Hepatocyte (in vitro differentiated cells): ENCODE results near the gene COBL. TPM values are rescaled to one million over a fixed set of nuclear protein-coding genes. Genes with fewer than 3 reads are reported as not detected.

Experiments
- DNase-seq: peaks from one replicate; pipeline ENCODE4 v3.0.0-alpha.2; 2016; ENCODE audit warnings: low spot score
- H2AFZ ChIP-seq: fragments of 200-600 bp; sonication (generic); 2 replicates; pipeline ENCODE4 v1.6.0; 2016; ENCODE audit warnings: antibody characterized with exemption, mild to moderate bottlenecking
- H3K27ac ChIP-seq: fragments of 200-600 bp; sonication (generic); 2 replicates; pipeline ENCODE4 v1.5.1; 2016; ENCODE audit warnings: mild to moderate bottlenecking
- H3K27me3 ChIP-seq: fragments of 200-600 bp; sonication (generic); 2 replicates; pipeline ENCODE4 v1.6.1; 2016
- H3K36me3 ChIP-seq: fragments of 200-600 bp; sonication (generic); replicated peaks from 2 replicates; pipeline ENCODE4 v1.5.1; 2016; ENCODE audit warnings: low read depth; ENCODE audit not compliant: insufficient read depth
- H3K4me1 ChIP-seq: fragments of 200-600 bp; sonication (generic); 2 replicates; pipeline ENCODE4 v1.5.1; 2016; ENCODE audit warnings: mild to moderate bottlenecking, moderate library complexity; ENCODE audit not compliant: insufficient read depth
- H3K4me2 ChIP-seq: fragments of 200-600 bp; sonication (generic); 2 replicates; pipeline ENCODE4 v1.6.0; 2016
- H3K4me3 ChIP-seq: fragments of 200-600 bp; sonication (generic); 2 replicates; pipeline ENCODE4 v1.5.1; 2016; ENCODE audit warnings: mild to moderate bottlenecking
- H3K79me2 ChIP-seq: fragments of 200-600 bp; sonication (generic); 2 replicates; pipeline ENCODE4 v1.6.0; 2017; ENCODE audit warnings: mild to moderate bottlenecking
- H3K9me2 ChIP-seq: fragments of 200-600 bp; sonication (generic); replicated peaks from 2 replicates; pipeline ENCODE4 v1.6.0; 2017; ENCODE audit warnings: mild to moderate bottlenecking; ENCODE audit not compliant: insufficient read depth
- H3K9me3 ChIP-seq: fragments of 200-600 bp; sonication (generic); 2 replicates; pipeline ENCODE4 v1.5.1; 2016; ENCODE audit warnings: low read depth, mild to moderate bottlenecking
- H4K20me1 ChIP-seq: fragments of 200-600 bp; sonication (generic); 2 replicates; pipeline ENCODE4 v1.6.0; 2016; ENCODE audit warnings: mild to moderate bottlenecking; ENCODE audit not compliant: insufficient read depth, poor library complexity, severe bottlenecking
- CTCF ChIP-seq: fragments of 200-600 bp; sonication (generic); IDR thresholded peaks from 2 replicates; pipeline ENCODE4 v1.5.1; 2016; ENCODE audit warnings: antibody characterized with exemption, mild to moderate bottlenecking; ENCODE audit not compliant: poor library complexity
- EZH2 ChIP-seq: fragments of 200-600 bp; sonication (generic); IDR thresholded peaks from 2 replicates; pipeline ENCODE4 v1.6.1; 2016; ENCODE audit warnings: antibody characterized with exemption, mild to moderate bottlenecking, borderline replicate concordance
- EZH2phosphoT487 ChIP-seq: fragments of 200-600 bp; sonication (generic); IDR thresholded peaks from one replicate; pipeline ENCODE4 v1.6.1; 2018; ENCODE audit warnings: antibody characterized with exemption, mild to moderate bottlenecking, low read depth, moderate library complexity; ENCODE audit not compliant: unreplicated experiment, severe bottlenecking
- WGBS: methylation state at CpG from one replicate; pipeline ENCODE4 v1.1.6; 2016; ENCODE audit warnings: low lambda C conversion rate; ENCODE audit errors: missing lambda C conversion rate; 5-methylcytosine and 5-hydroxymethylcytosine counted together
- polyA plus RNA-seq: library from polyadenylated mRNA; unstranded; fragments of >200 nt; fragmentation: Nextera tagmentation; extraction: Ambion mirVana; gene quantifications from 2 replicates; pipeline ENCODE4 v1.2.1, GENCODE V29; 2016
- total RNA-seq: library from RNA; depleted of rRNA; stranded (reverse); fragments of >200 nt; gene quantifications from 2 replicates; pipeline ENCODE4 v1.2.3, GENCODE V29; 2014

Gene COBL
- total and polyA plus RNA-seq, 2 experiments from 2014 or later = 7.8 to 20.5 TPM

- H2AFZ ChIP-seq = no peak overlapping the region
- H3K27me3 ChIP-seq = no peaks in the 10 kb centered on the region
- H3K9me3 ChIP-seq = no peaks in the 10 kb centered on the region
- peak; percentile 44 for DNase-seq
- no peaks in the 10 kb centered on the region for H4K20me1 ChIP-seq
- no peaks in the 10 kb centered on the region for H3K79me2 ChIP-seq
- H3K27ac ChIP-seq = peak overlapping the region; percentile 38
- no peaks in the 10 kb centered on the region for H3K9me2 ChIP-seq
- H3K4me3 ChIP-seq = no peak overlapping the region
- WGBS = 71% methylated on average over 2 of the region's 2 CpGs
- no peak overlapping the region for H3K4me2 ChIP-seq
- H3K4me1 ChIP-seq = peaks cover 6% of the 10 kb centered on the region
- TF ChIP-seq EZH2 = no peak
- TF ChIP-seq EZH2phosphoT487 = no peak
- TF ChIP-seq CTCF = no peak
- no peaks in the 10 kb centered on the region for H3K36me3 ChIP-seq
Measured at GRCh38 chr7:51072281-51072680, 244.3 kb downstream of the COBL start.

DNA sequence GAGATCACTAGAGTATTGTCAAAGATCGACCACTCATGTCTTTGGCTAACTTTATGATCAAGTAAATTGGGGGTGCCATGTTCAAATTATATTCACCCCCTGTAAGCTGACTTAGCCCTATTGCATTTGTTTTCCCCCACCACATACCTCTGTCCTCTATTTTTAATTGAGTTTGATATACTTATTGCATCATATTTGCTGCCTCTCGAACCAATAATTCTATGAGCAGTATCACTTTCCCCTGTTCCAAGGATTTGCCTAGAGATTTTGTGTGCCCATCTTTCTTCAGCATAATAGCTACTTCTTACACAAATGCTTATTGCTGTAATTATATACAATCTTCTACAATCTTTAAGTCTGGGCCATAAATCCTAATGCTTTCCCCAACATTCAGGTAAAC, 245.2 kb downstream of the COBL start:
- Histone ChIP-seq H3K4me3 (no peak overlapping the region), H3K36me3 (no peaks in the 10 kb centered on the region), H3K4me1 (peaks cover under 1% of the 10 kb centered on the region), H4K20me1 (no peaks in the 10 kb centered on the region), H3K79me2 (no peaks in the 10 kb centered on the region), H3K9me2 (no peaks in the 10 kb centered on the region), H2AFZ (no peak overlapping the region), H3K27me3 (no peaks in the 10 kb centered on the region), H3K4me2 (no peak overlapping the region), H3K9me3 (no peaks in the 10 kb centered on the region), H3K27ac (peak overlapping the region; percentile 38)
- 81% methylated on average over 2 of the region's 2 CpGs for WGBS
- DNase-seq = no peak
- no peak for TF ChIP-seq EZH2
- TF ChIP-seq EZH2phosphoT487 = no peak
- TF ChIP-seq CTCF = no peak

GRCh38 chr7:51070151-51070550, 246.5 kb downstream of the COBL start:
- no peak for DNase-seq
- no peak overlapping the region for H3K27ac ChIP-seq
- no peaks in the 10 kb centered on the region for H3K4me1 ChIP-seq
- H3K79me2 ChIP-seq = no peaks in the 10 kb centered on the region
- TF ChIP-seq CTCF = no peak
- no peak for TF ChIP-seq EZH2phosphoT487
- no peaks in the 10 kb centered on the region for H4K20me1 ChIP-seq
- no peaks in the 10 kb centered on the region for H3K27me3 ChIP-seq
- H2AFZ ChIP-seq = no peak overlapping the region
- H3K4me3 ChIP-seq = no peak overlapping the region
- H3K9me3 ChIP-seq = no peaks in the 10 kb centered on the region
- 84% methylated on average over 3 of the region's 3 CpGs for WGBS
- H3K36me3 ChIP-seq = no peaks in the 10 kb centered on the region
- no peak overlapping the region for H3K4me2 ChIP-seq
- no peaks in the 10 kb centered on the region for H3K9me2 ChIP-seq
